ENCODE results near the gene GMPS.
"Not testable (repeated sequence)": the region's sequence is repeated elsewhere in the genome, so short reads cannot be mapped to it uniquely, and the experiment has no call there.

The GMPS gene

GRCh38 chr3:155958676-155959075, 88.2 kb downstream of the GMPS start:
- H3K36me3 ChIP-seq (ENCODE audit: control insufficient read depth in 2 of 2, insufficient read depth in 2 of 2, low read length in 2 of 2), result no peaks in the 10 kb centered on the region
- H3K27ac ChIP-seq (ENCODE audit: low read depth in 2 of 2, low read length in 2 of 2), result no peak overlapping the region

GRCh38 chr3:155960060-155960459, 89.6 kb downstream of the GMPS start:
- no peaks in the 10 kb centered on the region for H3K27me3 ChIP-seq (ENCODE audit: control insufficient read depth in 2 of 2, insufficient read depth in 2 of 2, low read length in 2 of 2)
- H3K36me3 ChIP-seq (ENCODE audit: control insufficient read depth in 2 of 2, insufficient read depth in 2 of 2, low read length in 2 of 2), result no peaks in the 10 kb centered on the region
- H3K9ac ChIP-seq (ENCODE audit: low read depth in 1 of 2, low read length in 2 of 2), result no peak overlapping the region
- no peak overlapping the region for H3K27ac ChIP-seq (ENCODE audit: low read depth in 2 of 2, low read length in 2 of 2)
- H3K4me1 ChIP-seq (ENCODE audit: control insufficient read depth in 2 of 2, insufficient read depth in 2 of 2, low read length in 2 of 2), result no peaks in the 10 kb centered on the region
- H3K4me3 ChIP-seq (ENCODE audit: low read length in 2 of 2), result no peak overlapping the region
- no peaks in the 10 kb centered on the region for H3K9me3 ChIP-seq (ENCODE audit: control insufficient read depth in 2 of 2, low read length in 2 of 2)

More at GRCh38 chr3:155958676-155959075, 88.2 kb downstream of the GMPS start:
- Histone ChIP-seq H3K9me3 (ENCODE audit: control insufficient read depth in 2 of 2, low read length in 2 of 2) (no peaks in the 10 kb centered on the region), H3K9ac (ENCODE audit: low read depth in 1 of 2, low read length in 2 of 2) (no peak overlapping the region), H3K4me1 (ENCODE audit: control insufficient read depth in 2 of 2, insufficient read depth in 2 of 2, low read length in 2 of 2) (no peaks in the 10 kb centered on the region), H3K4me3 (ENCODE audit: low read length in 2 of 2) (no peak overlapping the region), H3K27me3 (ENCODE audit: control insufficient read depth in 2 of 2, insufficient read depth in 2 of 2, low read length in 2 of 2) (no peaks in the 10 kb centered on the region)

GRCh38 chr3:155961044-155961443, 90.6 kb downstream of the GMPS start:
- H3K27me3 ChIP-seq (ENCODE audit: control insufficient read depth in 2 of 2, insufficient read depth in 2 of 2, low read length in 2 of 2); H3K27ac ChIP-seq (ENCODE audit: low read depth in 2 of 2, low read length in 2 of 2); H3K4me3 ChIP-seq (ENCODE audit: low read length in 2 of 2); H3K9me3 ChIP-seq (ENCODE audit: control insufficient read depth in 2 of 2, low read length in 2 of 2); H3K9ac ChIP-seq (ENCODE audit: low read depth in 1 of 2, low read length in 2 of 2); H3K36me3 ChIP-seq (ENCODE audit: control insufficient read depth in 2 of 2, insufficient read depth in 2 of 2, low read length in 2 of 2); H3K4me1 ChIP-seq (ENCODE audit: control insufficient read depth in 2 of 2, insufficient read depth in 2 of 2, low read length in 2 of 2): not testable (repeated sequence)

GRCh38 chr3:155963570-155963969, 93.1 kb downstream of the GMPS start:
- Histone ChIP-seq H3K27me3 (ENCODE audit: control insufficient read depth in 2 of 2, insufficient read depth in 2 of 2, low read length in 2 of 2) (no peaks in the 10 kb centered on the region), H3K27ac (ENCODE audit: low read depth in 2 of 2, low read length in 2 of 2) (no peak overlapping the region), H3K9ac (ENCODE audit: low read depth in 1 of 2, low read length in 2 of 2) (no peak overlapping the region), H3K36me3 (ENCODE audit: control insufficient read depth in 2 of 2, insufficient read depth in 2 of 2, low read length in 2 of 2) (no peaks in the 10 kb centered on the region), H3K4me3 (ENCODE audit: low read length in 2 of 2) (no peak overlapping the region), H3K9me3 (ENCODE audit: control insufficient read depth in 2 of 2, low read length in 2 of 2) (no peaks in the 10 kb centered on the region), H3K4me1 (ENCODE audit: control insufficient read depth in 2 of 2, insufficient read depth in 2 of 2, low read length in 2 of 2) (no peaks in the 10 kb centered on the region)

- Histone ChIP-seq H3K4me1 (ENCODE audit: control insufficient read depth in 2 of 2, insufficient read depth in 2 of 2, low read length in 2 of 2) (peaks cover 0 to 2% of the 10 kb centered on the region in 2 donors), H3K27ac (ENCODE audit: low read depth in 2 of 2, low read length in 2 of 2) (no peak overlapping the region), H3K9ac (ENCODE audit: low read depth in 1 of 2, low read length in 2 of 2) (no peak overlapping the region), H3K36me3 (ENCODE audit: control insufficient read depth in 2 of 2, insufficient read depth in 2 of 2, low read length in 2 of 2) (no peaks in the 10 kb centered on the region), H3K9me3 (ENCODE audit: control insufficient read depth in 2 of 2, low read length in 2 of 2) (no peaks in the 10 kb centered on the region), H3K27me3 (ENCODE audit: control insufficient read depth in 2 of 2, insufficient read depth in 2 of 2, low read length in 2 of 2) (no peaks in the 10 kb centered on the region), H3K4me3 (ENCODE audit: low read length in 2 of 2) (no peak overlapping the region)
These were observed 99.9 kb downstream of the GMPS start for GRCh38 chr3:155970398-155970797.

- Histone ChIP-seq H3K27me3 (ENCODE audit: control insufficient read depth in 2 of 2, insufficient read depth in 2 of 2, low read length in 2 of 2) (no peaks in the 10 kb centered on the region), H3K4me3 (ENCODE audit: low read length in 2 of 2) (no peak overlapping the region), H3K9me3 (ENCODE audit: control insufficient read depth in 2 of 2, low read length in 2 of 2) (no peaks in the 10 kb centered on the region), H3K9ac (ENCODE audit: low read depth in 1 of 2, low read length in 2 of 2) (no peak overlapping the region), H3K4me1 (ENCODE audit: control insufficient read depth in 2 of 2, insufficient read depth in 2 of 2, low read length in 2 of 2) (peaks cover 0 to 2% of the 10 kb centered on the region in 2 donors), H3K27ac (ENCODE audit: low read depth in 2 of 2, low read length in 2 of 2) (no peak overlapping the region), H3K36me3 (ENCODE audit: control insufficient read depth in 2 of 2, insufficient read depth in 2 of 2, low read length in 2 of 2) (no peaks in the 10 kb centered on the region)
These were observed 102.6 kb downstream of the GMPS start for GRCh38 chr3:155972885-155973584.

- H3K9ac ChIP-seq (ENCODE audit: low read depth in 1 of 2, low read length in 2 of 2), result no peak overlapping the region
- no peaks in the 10 kb centered on the region for H3K9me3 ChIP-seq (ENCODE audit: control insufficient read depth in 2 of 2, low read length in 2 of 2)
- H3K36me3 ChIP-seq (ENCODE audit: control insufficient read depth in 2 of 2, insufficient read depth in 2 of 2, low read length in 2 of 2), result no peaks in the 10 kb centered on the region
- H3K27ac ChIP-seq (ENCODE audit: low read depth in 2 of 2, low read length in 2 of 2), result no peak overlapping the region
- H3K27me3 ChIP-seq (ENCODE audit: control insufficient read depth in 2 of 2, insufficient read depth in 2 of 2, low read length in 2 of 2), result no peaks in the 10 kb centered on the region
- no peak overlapping the region for H3K4me3 ChIP-seq (ENCODE audit: low read length in 2 of 2)
- H3K4me1 ChIP-seq (ENCODE audit: control insufficient read depth in 2 of 2, insufficient read depth in 2 of 2, low read length in 2 of 2), result no peaks in the 10 kb centered on the region
These were observed 107.9 kb downstream of the GMPS start for GRCh38 chr3:155978324-155978723.

GRCh38 chr3:155979746-155980145, 109.3 kb downstream of the GMPS start:
- H3K9me3 ChIP-seq (ENCODE audit: control insufficient read depth in 2 of 2, low read length in 2 of 2), result no peaks in the 10 kb centered on the region
- no peaks in the 10 kb centered on the region for H3K27me3 ChIP-seq (ENCODE audit: control insufficient read depth in 2 of 2, insufficient read depth in 2 of 2, low read length in 2 of 2)
- H3K27ac ChIP-seq (ENCODE audit: low read depth in 2 of 2, low read length in 2 of 2), result no peak overlapping the region
- no peak overlapping the region for H3K9ac ChIP-seq (ENCODE audit: low read depth in 1 of 2, low read length in 2 of 2)
- H3K4me1 ChIP-seq (ENCODE audit: control insufficient read depth in 2 of 2, insufficient read depth in 2 of 2, low read length in 2 of 2), result no peaks in the 10 kb centered on the region
- no peaks in the 10 kb centered on the region for H3K36me3 ChIP-seq (ENCODE audit: control insufficient read depth in 2 of 2, insufficient read depth in 2 of 2, low read length in 2 of 2)
- no peak overlapping the region for H3K4me3 ChIP-seq (ENCODE audit: low read length in 2 of 2)

GRCh38 chr3:155981669-155982068, 111.2 kb downstream of the GMPS start:
- Histone ChIP-seq H3K9me3 (ENCODE audit: control insufficient read depth in 2 of 2, low read length in 2 of 2) (no peaks in the 10 kb centered on the region), H3K4me3 (ENCODE audit: low read length in 2 of 2) (no peak overlapping the region), H3K4me1 (ENCODE audit: control insufficient read depth in 2 of 2, insufficient read depth in 2 of 2, low read length in 2 of 2) (no peaks in the 10 kb centered on the region), H3K9ac (ENCODE audit: low read depth in 1 of 2, low read length in 2 of 2) (no peak overlapping the region), H3K27ac (ENCODE audit: low read depth in 2 of 2, low read length in 2 of 2) (no peak overlapping the region), H3K27me3 (ENCODE audit: control insufficient read depth in 2 of 2, insufficient read depth in 2 of 2, low read length in 2 of 2) (no peaks in the 10 kb centered on the region), H3K36me3 (ENCODE audit: control insufficient read depth in 2 of 2, insufficient read depth in 2 of 2, low read length in 2 of 2) (no peaks in the 10 kb centered on the region)

- H3K4me1 ChIP-seq (ENCODE audit: control insufficient read depth in 2 of 2, insufficient read depth in 2 of 2, low read length in 2 of 2), result no peaks in the 10 kb centered on the region
- no peak overlapping the region for H3K4me3 ChIP-seq (ENCODE audit: low read length in 2 of 2)
- H3K27me3 ChIP-seq (ENCODE audit: control insufficient read depth in 2 of 2, insufficient read depth in 2 of 2, low read length in 2 of 2), result no peaks in the 10 kb centered on the region
- no peak overlapping the region for H3K27ac ChIP-seq (ENCODE audit: low read depth in 2 of 2, low read length in 2 of 2)
- no peaks in the 10 kb centered on the region for H3K9me3 ChIP-seq (ENCODE audit: control insufficient read depth in 2 of 2, low read length in 2 of 2)
- H3K9ac ChIP-seq (ENCODE audit: low read depth in 1 of 2, low read length in 2 of 2), result no peak overlapping the region
- no peaks in the 10 kb centered on the region for H3K36me3 ChIP-seq (ENCODE audit: control insufficient read depth in 2 of 2, insufficient read depth in 2 of 2, low read length in 2 of 2)
These were observed 113.5 kb downstream of the GMPS start for GRCh38 chr3:155983834-155984474.
